Measurements from ENCODE around the gene IFNGR2. TPM values are rescaled to one million over a fixed set of nuclear protein-coding genes. Genes with fewer than 3 reads are reported as not detected.

IFNGR2 gene
- total and polyA plus RNA-seq, 2 of the 8 experiments (the other 6 are each of a cell fraction or from before 2014, with no cell fraction given): 36.0 to 46.4 TPM

DNA sequence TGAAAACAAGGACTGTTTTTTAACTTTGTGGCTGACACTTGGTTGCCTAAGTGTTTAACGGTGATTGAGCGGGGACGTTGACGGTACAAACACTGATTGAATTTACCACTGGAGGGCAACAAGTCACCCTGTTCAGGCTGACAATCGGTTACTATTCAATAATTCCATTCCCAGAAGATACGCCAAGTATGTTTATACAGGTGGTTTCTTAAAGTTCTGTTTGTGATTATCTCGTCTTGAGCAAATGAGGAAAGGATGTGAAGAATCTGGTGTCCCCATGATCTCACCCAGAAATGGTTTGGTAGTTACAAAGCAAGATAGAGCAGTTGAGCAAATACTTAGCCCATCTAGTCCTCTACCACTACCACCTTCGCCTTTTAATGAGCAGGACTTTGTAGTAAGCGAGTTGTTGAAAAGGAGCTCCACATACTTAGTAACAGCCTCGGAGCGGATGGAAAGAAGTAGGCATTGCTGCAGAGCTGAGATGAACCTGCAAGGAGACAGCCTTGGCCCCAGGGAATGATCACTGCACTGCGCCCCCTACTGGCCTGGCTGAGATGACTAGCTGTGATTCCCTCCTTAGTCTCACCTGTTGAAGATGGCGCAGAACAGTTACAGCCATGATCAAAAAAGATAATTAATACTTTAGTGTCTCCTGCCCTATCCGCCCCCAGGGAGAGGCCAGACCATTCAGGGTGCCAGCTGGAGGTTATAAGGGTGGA, 42.2 kb upstream of the IFNGR2 start (continued):
- TF ChIP-seq ZNF274 (IDR thresholded peaks at IDR 0.05; ENCODE audit: borderline replicate concordance, extremely low read depth, low read length): no peak
- TF ChIP-seq, protein P1, sequence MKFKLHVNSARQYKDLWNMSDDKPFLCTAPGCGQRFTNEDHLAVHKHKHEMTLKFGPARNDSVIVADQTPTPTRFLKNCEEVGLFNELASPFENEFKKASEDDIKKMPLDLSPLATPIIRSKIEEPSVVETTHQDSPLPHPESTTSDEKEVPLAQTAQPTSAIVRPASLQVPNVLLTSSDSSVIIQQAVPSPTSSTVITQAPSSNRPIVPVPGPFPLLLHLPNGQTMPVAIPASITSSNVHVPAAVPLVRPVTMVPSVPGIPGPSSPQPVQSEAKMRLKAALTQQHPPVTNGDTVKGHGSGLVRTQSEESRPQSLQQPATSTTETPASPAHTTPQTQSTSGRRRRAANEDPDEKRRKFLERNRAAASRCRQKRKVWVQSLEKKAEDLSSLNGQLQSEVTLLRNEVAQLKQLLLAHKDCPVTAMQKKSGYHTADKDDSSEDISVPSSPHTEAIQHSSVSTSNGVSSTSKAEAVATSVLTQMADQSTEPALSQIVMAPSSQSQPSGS (IDR thresholded peaks at IDR 0.05; ENCODE audit: low read length): no peak
- TF ChIP-seq HDAC2 (IDR thresholded peaks at IDR 0.05; ENCODE audit: borderline replicate concordance in 1 of 2, low read depth in 2 of 2, low read length in 2 of 2): no peak
- TF ChIP-seq BCL11A (IDR thresholded peaks at IDR 0.05; ENCODE audit: low read depth in 2 of 2, low read length in 2 of 2): no peak
- TF ChIP-seq, protein P2, sequence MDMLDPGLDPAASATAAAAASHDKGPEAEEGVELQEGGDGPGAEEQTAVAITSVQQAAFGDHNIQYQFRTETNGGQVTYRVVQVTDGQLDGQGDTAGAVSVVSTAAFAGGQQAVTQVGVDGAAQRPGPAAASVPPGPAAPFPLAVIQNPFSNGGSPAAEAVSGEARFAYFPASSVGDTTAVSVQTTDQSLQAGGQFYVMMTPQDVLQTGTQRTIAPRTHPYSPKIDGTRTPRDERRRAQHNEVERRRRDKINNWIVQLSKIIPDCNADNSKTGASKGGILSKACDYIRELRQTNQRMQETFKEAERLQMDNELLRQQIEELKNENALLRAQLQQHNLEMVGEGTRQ (IDR thresholded peaks at IDR 0.05; ENCODE audit: low read length): no peak
- no peak for TF ChIP-seq RBBP5 (IDR thresholded peaks at IDR 0.05; ENCODE audit: borderline replicate concordance, low read depth, low read length)
- peak; percentile 48; the same call in 1 of the 2 replicates for TF ChIP-seq TEAD4 (IDR thresholded peaks at IDR 0.05; ENCODE audit: low read depth, low read length)
- no peak for TF ChIP-seq CBX8 (IDR thresholded peaks at IDR 0.05; ENCODE audit: borderline replicate concordance, low read depth, low read length)
- no peak; the same call in 1 of the 2 replicates for TF ChIP-seq JUND (IDR thresholded peaks at IDR 0.05; ENCODE audit: low read length)
- TF ChIP-seq CTBP2 (IDR thresholded peaks at IDR 0.05; ENCODE audit: borderline replicate concordance, insufficient read depth, insufficient read length, low read length): no peak
- TF ChIP-seq KDM4A (IDR thresholded peaks at IDR 0.05; ENCODE audit: low read depth, low read length, severe bottlenecking): no peak
- TF ChIP-seq RXRA (IDR thresholded peaks at IDR 0.05; ENCODE audit: insufficient read depth, low read depth, low read length): no peak
- TF ChIP-seq CREB1 (IDR thresholded peaks at IDR 0.05): 0 out of 2 replicates have a peak, but pooled peaks have one; percentile 30
- TF ChIP-seq ASH2L (IDR thresholded peaks at IDR 0.05; ENCODE audit: low read length): no peak
- TF ChIP-seq, protein P3, sequence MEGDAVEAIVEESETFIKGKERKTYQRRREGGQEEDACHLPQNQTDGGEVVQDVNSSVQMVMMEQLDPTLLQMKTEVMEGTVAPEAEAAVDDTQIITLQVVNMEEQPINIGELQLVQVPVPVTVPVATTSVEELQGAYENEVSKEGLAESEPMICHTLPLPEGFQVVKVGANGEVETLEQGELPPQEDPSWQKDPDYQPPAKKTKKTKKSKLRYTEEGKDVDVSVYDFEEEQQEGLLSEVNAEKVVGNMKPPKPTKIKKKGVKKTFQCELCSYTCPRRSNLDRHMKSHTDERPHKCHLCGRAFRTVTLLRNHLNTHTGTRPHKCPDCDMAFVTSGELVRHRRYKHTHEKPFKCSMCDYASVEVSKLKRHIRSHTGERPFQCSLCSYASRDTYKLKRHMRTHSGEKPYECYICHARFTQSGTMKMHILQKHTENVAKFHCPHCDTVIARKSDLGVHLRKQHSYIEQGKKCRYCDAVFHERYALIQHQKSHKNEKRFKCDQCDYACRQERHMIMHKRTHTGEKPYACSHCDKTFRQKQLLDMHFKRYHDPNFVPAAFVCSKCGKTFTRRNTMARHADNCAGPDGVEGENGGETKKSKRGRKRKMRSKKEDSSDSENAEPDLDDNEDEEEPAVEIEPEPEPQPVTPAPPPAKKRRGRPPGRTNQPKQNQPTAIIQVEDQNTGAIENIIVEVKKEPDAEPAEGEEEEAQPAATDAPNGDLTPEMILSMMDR (IDR thresholded peaks at IDR 0.05; ENCODE audit: control extremely low read depth in 1 of 3, insufficient read depth in 1 of 3, low read depth in 1 of 3, low read length in 3 of 3): peak; percentile 88 to 99 (median 98)
- no peak for TF ChIP-seq SIX5 (IDR thresholded peaks at IDR 0.05; ENCODE audit: low read depth, low read length)
- no peak for TF ChIP-seq TAF7 (optimal IDR thresholded peaks at IDR 0.05; ENCODE audit: borderline replicate concordance, low read depth, low read length)
- no peak for TF ChIP-seq SP2 (IDR thresholded peaks at IDR 0.05; ENCODE audit: low read length)
- TF ChIP-seq TBP (IDR thresholded peaks at IDR 0.05; ENCODE audit: low read depth, low read length): no peak
